HG02885 (cell line): ENCODE data around the gene PATL1.
"Not testable (repeated sequence)": the region's sequence is repeated elsewhere in the genome, so short reads cannot be mapped to it uniquely, and the experiment has no call there.

Source experiments
- ATAC-seq: cut with Tn5 transposase; IDR thresholded peaks from one replicate; pipeline ENCODE4 v1.9.1; 2021; ENCODE audit warnings: mild to moderate bottlenecking; ENCODE audit not compliant: unreplicated experiment, poor library complexity

PATL1 gene

DNA sequence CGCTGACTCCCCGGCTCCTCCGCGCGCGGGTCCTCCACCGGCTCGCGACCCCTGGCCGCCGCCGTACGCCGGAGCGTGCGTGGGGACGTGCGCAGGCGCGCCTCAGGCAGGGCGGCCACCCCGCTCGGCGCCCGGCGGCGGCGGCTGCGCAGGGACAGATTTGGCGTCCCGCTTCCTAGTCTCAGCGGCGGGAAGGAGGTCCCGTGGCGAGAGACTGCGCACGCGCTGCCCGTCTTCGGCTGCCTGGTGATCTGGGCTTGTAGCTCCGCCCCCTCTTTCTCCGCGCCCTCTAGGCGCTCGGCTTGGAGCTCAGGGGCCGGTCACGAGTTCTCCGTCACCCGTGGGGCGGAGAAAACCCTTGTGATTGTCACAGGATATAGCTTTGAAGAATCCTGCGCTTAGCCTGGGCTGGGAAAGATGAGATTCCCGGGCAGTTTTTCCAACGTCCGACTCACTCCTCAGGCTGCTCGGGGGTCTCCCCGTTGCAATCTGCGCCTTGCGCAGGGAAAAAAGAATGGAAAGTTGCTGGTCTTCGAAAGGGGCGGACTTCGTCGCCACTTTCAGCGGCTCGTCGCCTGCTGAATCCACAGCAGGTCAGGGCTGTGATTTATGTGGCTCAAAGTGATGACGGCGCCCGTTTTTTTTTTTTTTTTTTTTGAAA is at the start of gene PATL1:
Gene PATL1, minus strand, starts transcription at position 88 of the 661 bp plus-strand sequence. CDS start 142 bp downstream, outside the sequence.
- peak; percentile 91 for ATAC-seq

DNA sequence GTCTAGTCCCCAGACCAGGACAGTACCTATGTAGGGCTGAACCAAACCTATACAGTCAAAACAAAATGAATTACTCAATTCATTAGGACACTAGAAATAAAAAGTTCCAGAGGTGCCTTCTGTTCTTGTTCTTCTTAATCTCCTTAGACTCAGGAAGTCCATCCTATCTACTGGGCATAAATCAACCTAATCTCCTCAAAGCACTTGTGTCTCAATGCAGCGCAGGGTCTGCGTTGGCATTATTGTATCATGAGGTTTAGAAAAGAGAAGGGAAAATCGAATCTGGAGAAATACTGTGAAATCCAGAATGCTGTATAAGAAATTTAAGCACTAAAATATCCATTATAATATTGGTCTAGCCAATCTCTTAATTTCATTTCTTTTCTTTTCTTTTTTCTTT is 47.2 kb upstream of the PATL1 start:
- ATAC-seq = no peak

DNA sequence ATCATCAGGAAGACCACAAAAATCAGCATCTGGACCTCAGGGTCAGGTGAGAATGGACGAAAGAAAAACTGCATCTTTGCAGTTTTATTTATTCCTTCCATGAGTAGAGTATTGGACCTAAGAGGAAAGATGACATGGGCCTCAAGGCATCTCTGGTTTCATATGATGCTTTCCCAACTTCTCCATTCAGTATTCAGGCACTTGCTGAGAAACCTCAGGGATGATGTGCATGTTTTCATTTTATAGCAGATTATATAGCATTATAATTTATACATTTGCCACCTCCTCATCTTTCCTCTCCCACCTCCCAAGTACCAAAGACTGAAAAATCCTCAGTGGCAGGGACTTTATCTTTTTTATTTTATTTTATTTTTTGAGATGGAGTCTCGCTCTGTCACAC is 44.9 kb upstream of the PATL1 start, which contains the start of gene OR10V1:
Gene OR10V1, minus strand, starts transcription at position 101 of the 400 bp plus-strand sequence. Its CDS starts 0 bp downstream, at position 101.
- ATAC-seq = no peak

- no peak for ATAC-seq
Measured at GRCh38 chr11:59710136-59710847, 41.5 kb upstream of the PATL1 start.

DNA sequence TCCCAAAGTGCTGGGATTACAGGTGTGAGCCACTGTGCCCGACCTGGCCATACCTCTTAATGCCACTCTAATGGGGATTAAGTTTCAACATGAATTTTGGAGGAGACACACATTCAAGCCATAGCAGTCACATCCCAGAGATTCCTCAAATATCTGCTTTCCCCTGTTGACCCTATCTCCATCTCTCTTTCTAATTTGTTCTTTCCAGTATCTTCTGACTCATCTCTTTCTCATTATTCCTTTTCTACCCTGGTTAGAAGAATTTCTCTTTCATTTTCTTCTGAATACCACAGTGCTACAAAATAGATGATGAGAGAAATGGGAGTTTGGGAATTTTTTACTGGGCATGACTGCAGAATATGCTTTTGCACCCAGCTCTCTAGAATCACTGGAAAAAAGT is 39.7 kb upstream of the PATL1 start:
- no peak for ATAC-seq

DNA sequence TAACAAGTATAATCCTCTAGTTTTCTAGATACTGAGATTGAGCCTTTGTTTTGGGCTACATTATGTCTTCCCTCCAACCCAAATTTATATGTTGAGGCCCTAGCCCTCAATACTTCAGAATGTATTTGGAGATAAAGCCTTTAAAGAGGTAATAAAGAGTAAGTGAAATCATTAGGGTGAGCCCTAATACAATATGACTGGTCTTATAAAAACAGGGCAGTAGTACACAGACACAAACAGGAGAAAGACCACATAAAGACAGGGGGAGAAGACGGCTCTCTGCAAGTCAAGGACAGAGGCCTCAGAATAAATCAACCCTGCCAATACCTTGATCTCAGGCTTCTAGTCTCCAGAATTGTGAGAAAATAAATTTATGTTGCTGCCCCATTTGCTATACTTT is 38.5 kb upstream of the PATL1 start:
- ATAC-seq = no peak

DNA sequence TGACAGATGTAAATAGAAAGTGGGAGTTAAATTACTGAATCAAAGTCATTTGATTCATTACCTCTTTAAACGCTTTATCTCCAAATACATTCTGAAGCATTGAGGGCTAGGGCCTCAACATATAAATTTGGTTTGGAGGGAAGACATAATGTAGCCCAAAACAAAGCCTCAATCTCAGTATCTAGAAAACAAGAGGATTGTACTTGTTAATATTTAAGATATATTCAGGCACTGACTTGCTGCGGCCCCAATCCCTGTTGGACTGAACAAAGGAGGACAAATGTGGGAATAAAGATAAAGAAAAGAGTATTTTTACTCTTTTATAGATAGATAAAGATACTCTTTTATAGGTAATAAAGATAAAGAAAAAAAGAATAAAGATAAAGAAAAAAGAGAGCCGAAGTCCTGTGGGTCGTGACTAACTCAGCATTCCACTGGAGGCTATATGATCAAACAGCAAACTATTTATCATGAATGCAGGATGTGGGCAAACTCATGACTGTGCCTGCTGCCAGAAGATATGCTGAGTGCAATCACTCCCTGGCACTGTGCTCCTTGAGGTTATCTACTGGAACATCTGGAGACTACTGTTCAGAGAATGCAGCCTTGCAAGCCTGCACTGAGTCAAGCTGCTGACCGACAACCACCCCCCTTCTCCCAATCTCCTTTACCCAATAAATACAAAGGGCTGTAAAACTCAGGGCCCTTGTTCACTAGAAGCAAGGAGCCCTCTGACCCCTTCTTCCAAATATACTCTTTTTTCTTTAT is 37.9 kb upstream of the PATL1 start:
- no peak for ATAC-seq

DNA sequence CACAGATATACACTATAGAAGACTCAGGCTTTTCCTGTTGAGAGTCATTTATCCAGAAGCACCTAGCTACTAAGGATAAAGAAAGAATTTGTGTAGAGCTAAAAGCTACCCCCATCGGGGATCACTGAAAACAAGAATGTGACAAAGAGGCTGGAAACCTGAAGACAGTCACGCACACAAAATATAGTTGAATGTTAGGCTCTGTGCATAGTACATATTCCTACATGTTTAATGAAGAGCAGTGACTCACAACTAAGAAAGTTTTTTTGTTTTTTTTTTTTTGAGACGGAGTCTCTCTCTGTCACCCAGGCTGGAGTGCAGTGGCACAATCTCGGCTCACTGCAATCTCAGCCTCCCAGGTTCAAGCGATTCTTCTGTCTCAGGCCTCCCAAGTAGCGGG is 36.5 kb upstream of the PATL1 start:
- ATAC-seq = no peak

GRCh38 chr11:59703515-59703914 is 34.7 kb upstream of the PATL1 start:
- not testable (repeated sequence) for ATAC-seq

DNA sequence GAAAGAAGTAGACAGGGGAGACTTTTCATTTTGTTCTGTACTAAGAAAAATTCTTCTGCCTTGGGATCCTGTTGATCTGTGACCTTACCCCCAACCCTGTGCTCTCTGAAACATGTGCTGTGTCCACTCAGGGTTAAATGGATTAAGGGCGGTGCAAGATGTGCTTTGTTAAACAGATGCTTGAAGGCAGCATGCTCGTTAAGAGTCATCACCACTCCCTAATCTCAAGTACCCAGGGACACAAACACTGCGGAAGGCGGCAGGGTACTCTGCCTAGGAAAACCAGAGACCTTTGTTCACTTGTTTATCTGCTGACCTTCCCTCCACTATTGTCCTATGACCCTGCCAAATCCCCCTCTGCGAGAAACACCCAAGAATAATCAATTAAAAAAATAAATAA is 31.3 kb upstream of the PATL1 start:
- ATAC-seq = not testable (repeated sequence)

GRCh38 chr11:59698506-59698905 is 29.7 kb upstream of the PATL1 start:
- no peak for ATAC-seq

GRCh38 chr11:59692915-59693314 is 24.1 kb upstream of the PATL1 start:
- no peak for ATAC-seq

GRCh38 chr11:59691156-59691555 is 22.3 kb upstream of the PATL1 start:
- ATAC-seq = no peak

DNA sequence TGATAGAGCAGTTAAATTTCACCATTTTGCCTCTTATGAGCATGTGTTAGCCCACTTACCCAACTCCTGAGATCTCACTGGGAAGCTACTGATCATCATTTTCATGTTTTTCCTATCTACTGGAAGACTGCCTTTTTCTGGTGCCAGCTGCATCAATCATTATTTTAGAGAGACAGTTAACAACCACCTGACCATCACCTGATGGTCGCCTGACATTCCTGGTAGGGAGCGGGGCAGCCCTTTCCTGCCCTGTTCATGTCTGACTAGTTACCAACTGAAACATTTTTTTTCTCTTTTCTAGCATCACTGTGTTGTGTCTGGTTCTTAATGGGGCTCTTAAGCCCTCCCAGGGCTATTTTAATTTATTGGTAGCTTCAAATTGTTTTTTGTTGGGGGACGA is 20.2 kb upstream of the PATL1 start:
- no peak for ATAC-seq

GRCh38 chr11:59681260-59681725 is 12.5 kb upstream of the PATL1 start:
- ATAC-seq = not testable (repeated sequence)

GRCh38 chr11:59680287-59681154 is 11.7 kb upstream of the PATL1 start:
- ATAC-seq = peak; percentile 98

DNA sequence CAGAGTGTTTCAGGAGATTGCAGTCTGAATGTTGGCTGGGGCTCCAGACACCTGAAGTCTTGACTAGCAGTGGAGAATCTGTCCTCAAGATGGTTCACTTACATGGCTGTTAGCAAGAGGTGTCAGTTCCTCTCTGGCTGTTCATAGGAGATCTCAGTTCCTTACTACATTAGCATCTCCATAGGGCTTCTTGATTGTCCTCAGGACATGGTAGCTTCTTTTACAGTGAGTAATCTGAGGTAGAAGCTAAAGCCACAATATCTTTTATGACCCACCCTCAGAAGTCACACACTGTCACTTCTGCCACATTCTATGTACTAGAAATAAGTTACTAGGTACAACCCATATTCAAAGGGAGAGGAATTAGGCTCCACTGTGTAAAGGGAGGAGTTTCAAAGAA is 10.5 kb upstream of the PATL1 start:
- no peak for ATAC-seq

DNA sequence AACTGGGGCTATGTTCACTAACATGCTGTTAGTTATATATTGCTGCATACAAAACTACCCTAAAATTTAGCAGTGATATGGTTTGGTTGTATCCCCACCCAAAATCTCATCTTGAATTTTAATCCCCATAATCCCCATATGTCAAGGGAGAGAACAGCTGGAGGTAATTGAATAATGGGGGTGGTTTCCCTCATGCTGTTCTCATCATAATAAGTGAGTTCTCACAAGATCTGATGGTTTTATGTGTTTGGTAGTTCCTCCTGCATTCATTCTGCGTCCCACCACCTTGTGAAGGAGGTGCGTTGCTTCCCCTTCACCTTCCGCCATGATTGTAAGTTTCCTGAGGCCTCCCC is 10.0 kb upstream of the PATL1 start:
- ATAC-seq = no peak

- ATAC-seq = no peak
Measured at GRCh38 chr11:59678118-59678812, 9.4 kb upstream of the PATL1 start.

DNA sequence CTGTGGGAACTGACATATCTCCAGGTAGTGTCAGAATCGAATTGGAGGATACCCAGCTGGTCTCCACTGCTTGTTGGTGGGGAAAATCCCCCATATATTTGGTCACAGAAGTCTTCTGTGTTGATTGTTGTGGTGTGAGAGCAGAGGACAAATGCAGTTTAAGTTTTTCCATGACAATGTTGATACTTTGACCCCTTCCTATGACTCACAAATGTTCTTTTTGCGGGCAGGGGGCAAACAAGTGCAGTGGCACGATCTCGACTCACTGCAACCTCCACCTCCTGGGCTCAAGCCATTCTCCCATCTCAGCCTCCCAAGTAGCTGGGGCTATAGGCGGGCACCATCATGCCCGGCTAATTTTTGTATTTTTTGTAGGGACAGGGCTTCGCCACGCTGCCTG is 7.4 kb upstream of the PATL1 start:
- no peak for ATAC-seq
